Activated CD8-positive, alpha-beta T cell treated with anti-CD3 and anti-CD28 coated beads for 36 hours (primary cell): Measurements from ENCODE around the gene CYP2W1. TPM values are rescaled to one million over a fixed set of nuclear protein-coding genes. Genes with fewer than 3 reads are reported as not detected.
A peak's percentile ranks its signal among the peaks of the same experiment; 100 is the strongest.

ENCODE experiments used
- ATAC-seq: fragments of 200-7000 bp; cut with Tn5 transposase; one replicate; pipeline ENCODE4 v1.10.0; 2021; ENCODE audit warnings: mild to moderate bottlenecking, moderate library complexity
- CTCF ChIA-PET: fragments of 350-600 bp; sonication (Branson Sonifier 250); formaldehyde crosslinking; loops from one replicate; lab custom pipeline; 2021; ENCODE audit warnings: antibody characterized with exemption; lab: Charles Lee
- POLR2A ChIA-PET: fragments of 350-600 bp; sonication (Branson Sonifier 250); formaldehyde crosslinking; loops from one replicate; lab custom pipeline; 2021; ENCODE audit warnings: antibody characterized with exemption; lab: Charles Lee
- DNase-seq: peaks from one replicate; pipeline ENCODE4 v3.0.0-alpha.2; 2020
- H3K27ac Mint-ChIP-seq: one replicate; pipeline ENCODE4 v1.8.0; 2021; ENCODE audit warnings: mild to moderate bottlenecking, mixed read lengths
- H3K27me3 Mint-ChIP-seq: one replicate; pipeline ENCODE4 v1.8.0; 2021; ENCODE audit warnings: mixed read lengths
- H3K36me3 Mint-ChIP-seq: one replicate; pipeline ENCODE4 v1.8.0; 2021; ENCODE audit warnings: low read depth, mixed read lengths
- H3K4me1 Mint-ChIP-seq: one replicate; pipeline ENCODE4 v1.8.0; 2021; ENCODE audit warnings: low read depth, mixed read lengths
- H3K4me3 Mint-ChIP-seq: one replicate; pipeline ENCODE4 v1.8.0; 2021; ENCODE audit warnings: mild to moderate bottlenecking, moderate library complexity, mixed read lengths
- H3K9me3 Mint-ChIP-seq: one replicate; pipeline ENCODE4 v1.8.0; 2021; ENCODE audit warnings: mixed read lengths
- intact Hi-C: fragments of 100-400 bp; cut with micrococcal nuclease; formaldehyde crosslinking; loops from one replicate; pipeline ENCODE4 v1.10.0; 2022
- total RNA-seq, 2 experiments: library from RNA; stranded (reverse); gene quantifications; one replicate each; pipeline ENCODE4 v1.2.3, GENCODE V29; 2021
- TF ChIP-seq, protein P1 (sequence below): fragments of 200-600 bp; IDR thresholded peaks from one replicate; pipeline ENCODE4 v1.8.0; 2022; ENCODE audit warnings: antibody characterized with exemption, mild to moderate bottlenecking

The CYP2W1 gene
- total RNA-seq, 2 experiments from 2014 or later = not detected

DNA sequence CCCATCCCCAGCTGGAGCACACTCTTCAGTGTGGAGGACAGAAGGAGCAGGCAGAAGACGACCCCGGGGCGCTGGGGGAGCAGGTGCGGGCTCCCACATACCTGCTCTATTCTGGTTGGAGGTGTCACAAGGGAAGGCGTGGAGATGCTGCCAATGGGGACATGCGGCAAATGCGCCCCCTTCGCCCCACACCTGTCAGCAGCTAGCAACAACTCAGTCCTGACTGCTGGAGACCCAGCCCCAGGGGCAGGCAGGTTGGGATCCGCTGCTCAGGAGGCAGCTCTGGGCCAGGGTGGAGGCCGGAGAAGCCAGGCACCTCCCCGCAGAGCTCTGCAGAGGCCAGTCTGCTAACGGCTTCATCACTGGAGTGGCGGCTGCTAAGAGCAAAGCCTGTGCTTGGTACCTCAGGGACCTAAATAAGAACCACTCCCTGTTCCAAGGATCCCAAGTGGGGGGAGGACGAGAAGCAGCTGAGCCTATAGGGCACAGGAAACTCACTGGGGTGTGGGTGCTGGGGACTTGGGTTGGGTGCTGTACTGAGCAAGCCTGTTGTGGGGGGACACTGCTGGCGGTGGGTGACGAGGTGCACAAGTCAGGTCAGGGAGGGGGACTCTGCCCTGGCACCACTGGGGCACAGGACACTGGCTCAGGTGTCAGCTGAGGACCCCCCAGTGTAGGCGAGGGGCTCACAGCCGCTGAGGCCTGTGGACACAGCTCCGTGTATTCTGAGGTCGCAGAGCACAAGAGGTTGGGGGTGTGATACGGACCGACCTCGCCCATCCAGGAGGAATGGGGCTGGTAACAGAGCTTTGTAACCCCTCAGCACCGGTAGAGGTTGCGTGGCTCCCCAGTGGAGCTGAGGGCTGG lies 42.1 kb downstream of the CYP2W1 start:
- peaks cover 11% of the 10 kb centered on the region for H3K9me3 Mint-ChIP-seq
- ChIA-PET POLR2A (interaction anchor here (0.7 kb wide), 1 partner anchor 19 kb away, joined by 3 read pairs; the partner anchor contains the start of gene GPR146), CTCF (interaction anchor here (1.9 to 2.7 kb wide), 3 partner anchors 20 to 40 kb away, joined by 7 to 11 read pairs (median 9); partner anchors contain the start of gene GPR146)
- no peak overlapping the region for H3K27ac Mint-ChIP-seq
- intact Hi-C loops = no loop called here
- H3K36me3 Mint-ChIP-seq = peaks cover 20% of the 10 kb centered on the region
- DNase-seq (no peak), ATAC-seq (no peak)
- H3K4me1 Mint-ChIP-seq = peaks cover 18% of the 10 kb centered on the region
- H3K27me3 Mint-ChIP-seq = no peaks in the 10 kb centered on the region
- TF ChIP-seq, protein P1, sequence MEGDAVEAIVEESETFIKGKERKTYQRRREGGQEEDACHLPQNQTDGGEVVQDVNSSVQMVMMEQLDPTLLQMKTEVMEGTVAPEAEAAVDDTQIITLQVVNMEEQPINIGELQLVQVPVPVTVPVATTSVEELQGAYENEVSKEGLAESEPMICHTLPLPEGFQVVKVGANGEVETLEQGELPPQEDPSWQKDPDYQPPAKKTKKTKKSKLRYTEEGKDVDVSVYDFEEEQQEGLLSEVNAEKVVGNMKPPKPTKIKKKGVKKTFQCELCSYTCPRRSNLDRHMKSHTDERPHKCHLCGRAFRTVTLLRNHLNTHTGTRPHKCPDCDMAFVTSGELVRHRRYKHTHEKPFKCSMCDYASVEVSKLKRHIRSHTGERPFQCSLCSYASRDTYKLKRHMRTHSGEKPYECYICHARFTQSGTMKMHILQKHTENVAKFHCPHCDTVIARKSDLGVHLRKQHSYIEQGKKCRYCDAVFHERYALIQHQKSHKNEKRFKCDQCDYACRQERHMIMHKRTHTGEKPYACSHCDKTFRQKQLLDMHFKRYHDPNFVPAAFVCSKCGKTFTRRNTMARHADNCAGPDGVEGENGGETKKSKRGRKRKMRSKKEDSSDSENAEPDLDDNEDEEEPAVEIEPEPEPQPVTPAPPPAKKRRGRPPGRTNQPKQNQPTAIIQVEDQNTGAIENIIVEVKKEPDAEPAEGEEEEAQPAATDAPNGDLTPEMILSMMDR = no peak
- no peak overlapping the region for H3K4me3 Mint-ChIP-seq

DNA sequence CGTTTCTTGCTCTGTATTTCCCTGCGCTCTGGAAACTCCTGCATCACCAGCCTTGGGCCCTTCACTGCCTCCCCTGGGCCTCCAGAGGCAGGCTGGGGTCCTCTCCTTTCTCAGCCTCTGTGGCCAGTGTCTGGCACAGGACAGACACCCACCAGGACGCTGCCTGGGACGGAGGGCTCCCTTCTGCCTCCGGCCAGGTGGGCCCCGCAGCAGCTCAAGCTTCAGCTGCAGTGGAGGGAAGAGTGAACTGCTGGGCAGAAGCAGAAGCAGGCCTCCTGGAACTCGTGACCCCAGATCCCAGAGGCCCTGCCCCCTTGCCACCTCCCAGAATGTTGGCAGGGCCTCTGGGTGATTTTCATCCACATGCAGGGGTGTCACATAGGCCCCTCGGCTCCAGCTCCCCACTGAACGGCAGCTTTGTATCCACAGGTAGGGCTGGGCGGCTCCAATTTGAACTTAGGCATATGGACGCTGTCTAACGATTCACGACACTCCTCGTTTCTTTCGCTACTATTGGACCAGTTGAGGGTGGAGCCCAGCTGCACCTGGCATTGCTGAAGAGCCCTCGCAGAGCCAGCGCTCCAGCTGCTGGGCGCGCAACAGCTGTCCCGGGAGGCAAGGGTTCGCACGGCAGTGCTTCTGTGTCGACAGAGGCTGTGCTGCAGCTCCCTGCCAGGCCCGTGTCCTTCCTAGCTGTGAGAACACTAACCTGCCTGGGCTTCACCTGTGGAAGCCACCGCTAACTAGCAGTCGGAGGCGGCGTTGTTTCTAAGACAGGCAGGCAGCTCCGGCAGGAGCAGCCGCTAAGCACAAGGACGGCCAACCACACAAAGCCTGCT lies 43.0 kb downstream of the CYP2W1 start:
- Mint-ChIP-seq H3K4me3 (peak overlapping the region; percentile 75), H3K9me3 (peaks cover 11% of the 10 kb centered on the region), H3K27me3 (no peaks in the 10 kb centered on the region), H3K36me3 (peaks cover 20% of the 10 kb centered on the region), H3K27ac (no peak overlapping the region), H3K4me1 (peaks cover 22% of the 10 kb centered on the region)
- no peak for ATAC-seq
- ChIA-PET CTCF (interaction anchor here (1.9 to 2.7 kb wide), 3 partner anchors 19 to 39 kb away, joined by 7 to 11 read pairs (median 9); partner anchors contain the start of gene GPR146), POLR2A (no interaction called here)
- DNase-seq = no peak
- TF ChIP-seq, protein P1 = no peak
- intact Hi-C loops = no loop called here

DNA sequence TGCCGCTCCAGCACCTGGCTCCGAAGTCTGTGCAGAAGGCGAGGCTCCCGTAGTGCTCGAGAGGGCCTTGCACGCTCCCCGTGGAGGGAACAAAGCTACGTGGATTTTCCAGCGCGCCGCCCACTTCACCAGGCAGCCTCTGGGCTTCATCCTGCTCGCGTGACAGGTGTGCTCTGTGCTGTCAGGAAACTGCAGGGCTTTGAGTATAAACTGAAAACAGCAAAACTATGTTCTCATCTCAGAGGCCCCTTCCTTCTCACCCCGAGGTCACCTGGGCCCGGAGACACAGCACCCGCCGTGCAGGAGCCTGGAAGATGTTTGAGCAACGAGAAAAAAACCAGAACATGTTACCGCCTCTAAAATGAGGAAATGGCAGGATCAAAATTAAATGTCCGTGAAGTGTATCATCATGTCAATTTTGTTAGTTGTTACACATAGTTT lies 43.8 kb downstream of the CYP2W1 start:
- TF ChIP-seq, protein P1 = no peak
- peak overlapping the region; percentile 75 for H3K4me3 Mint-ChIP-seq
- H3K36me3 Mint-ChIP-seq = peaks cover 14% of the 10 kb centered on the region
- H3K27me3 Mint-ChIP-seq = no peaks in the 10 kb centered on the region
- ATAC-seq (no peak), DNase-seq (no peak)
- intact Hi-C loops = no loop called here
- peaks cover 7% of the 10 kb centered on the region for H3K9me3 Mint-ChIP-seq
- peaks cover 22% of the 10 kb centered on the region for H3K4me1 Mint-ChIP-seq
- H3K27ac Mint-ChIP-seq = peak overlapping the region; percentile 10
- ChIA-PET CTCF (interaction anchor here (1.3 to 2.5 kb wide), 3 partner anchors 18 to 149 kb away, joined by 4 to 9 read pairs (median 7); partner anchors contain the start of gene GPR146), POLR2A (no interaction called here)

DNA sequence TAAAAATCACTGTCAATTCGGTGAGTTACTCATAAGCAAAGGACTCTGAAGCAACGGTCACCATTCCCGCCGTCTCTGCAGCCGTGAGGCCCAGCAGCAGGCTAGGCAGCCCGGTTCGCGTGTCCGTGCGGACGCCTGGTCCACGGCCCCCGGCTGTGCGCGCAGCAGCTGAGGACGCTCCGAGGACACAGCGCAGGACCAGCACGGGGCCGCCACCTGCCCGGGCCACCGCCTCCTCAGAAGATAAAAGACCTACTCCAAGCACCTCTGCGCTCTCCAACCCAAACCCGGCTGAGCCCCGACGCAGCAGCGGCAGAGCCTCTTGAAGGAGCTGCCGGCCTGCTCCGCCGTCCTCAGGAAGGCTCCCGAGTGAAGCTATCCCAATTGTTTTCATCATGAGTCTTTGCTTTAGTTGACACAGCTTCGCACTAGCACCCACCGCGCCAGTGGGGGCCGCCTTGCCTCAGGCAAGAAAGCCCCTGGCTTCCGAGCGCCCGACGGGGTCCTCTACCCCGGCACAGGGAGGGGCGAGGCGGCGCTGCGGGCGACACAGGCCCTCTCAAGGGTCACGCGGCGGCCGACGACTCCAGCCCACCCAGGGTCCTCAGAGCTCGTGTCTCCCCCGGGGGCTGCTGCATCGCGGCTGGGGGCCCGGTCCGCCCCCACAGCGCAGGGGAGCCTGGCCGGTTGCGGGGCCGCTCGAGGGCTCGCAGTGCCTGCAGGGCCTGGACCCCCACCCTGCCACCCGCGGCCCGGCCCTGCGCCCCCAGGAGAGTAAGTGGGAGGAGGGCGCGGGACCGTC lies 44.5 kb downstream of the CYP2W1 start:
- H3K36me3 Mint-ChIP-seq = peaks cover 11% of the 10 kb centered on the region
- H3K4me1 Mint-ChIP-seq = peaks cover 24% of the 10 kb centered on the region
- ChIA-PET CTCF (interaction anchor here (0.6 to 2.5 kb wide), 6 partner anchors 17 to 149 kb away, joined by 3 to 9 read pairs (median 5); partner anchors contain the start of gene GPR146), POLR2A (no interaction called here)
- intact Hi-C loops = no loop called here
- H3K9me3 Mint-ChIP-seq = peaks cover 3% of the 10 kb centered on the region
- TF ChIP-seq, protein P1 = no peak
- ATAC-seq (no peak), DNase-seq (no peak)
- no peaks in the 10 kb centered on the region for H3K27me3 Mint-ChIP-seq
- peak overlapping the region; percentile 75 for H3K4me3 Mint-ChIP-seq
- H3K27ac Mint-ChIP-seq = peak overlapping the region; percentile 64
